Uterus (tissue), 2 donors: ENCODE results near the gene MAPK9.

Experiments used
- POLR2A ChIP-seq, 2 donors: fragments of 450-650 bp; IDR thresholded peaks; one replicate each; pipeline ENCODE4 v1.6.1; 2016; ENCODE audit warnings: antibody characterized with exemption in 2 of 2, mild to moderate bottlenecking in 1 of 2, moderate library complexity in 1 of 2
- TF ChIP-seq, protein P1 (sequence below), 4 experiments: fragments of 200-600 bp in 2 of 4; fragments of 450-650 bp in 2 of 4; sonication (generic) in 2 of 4; IDR thresholded peaks; one replicate each; pipeline ENCODE4 v1.5.1; 2016 to 2019; ENCODE audit warnings: antibody characterized with exemption in 4 of 4, mild to moderate bottlenecking in 2 of 4, moderate library complexity in 1 of 4

DNA sequence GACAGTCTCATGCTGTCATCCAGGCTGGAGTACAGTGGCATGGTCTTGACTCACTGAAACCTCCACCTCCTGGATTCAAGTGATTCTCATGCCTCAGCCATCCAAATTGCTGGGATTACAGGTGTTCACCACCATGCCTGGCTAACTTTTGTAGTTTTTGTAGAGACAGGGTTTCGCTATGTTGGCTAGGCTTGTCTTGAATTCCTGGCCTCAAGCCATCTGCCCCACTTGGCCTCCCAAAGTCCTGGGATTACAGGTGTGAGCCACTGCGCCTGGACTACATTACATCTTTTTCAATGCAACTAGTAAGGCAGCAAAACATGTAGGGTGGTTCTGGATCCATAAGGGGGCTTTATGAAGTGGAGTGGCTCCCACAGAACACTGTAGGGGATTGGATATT lies 53.3 kb downstream of the MAPK9 start:
- TF ChIP-seq, protein P1, sequence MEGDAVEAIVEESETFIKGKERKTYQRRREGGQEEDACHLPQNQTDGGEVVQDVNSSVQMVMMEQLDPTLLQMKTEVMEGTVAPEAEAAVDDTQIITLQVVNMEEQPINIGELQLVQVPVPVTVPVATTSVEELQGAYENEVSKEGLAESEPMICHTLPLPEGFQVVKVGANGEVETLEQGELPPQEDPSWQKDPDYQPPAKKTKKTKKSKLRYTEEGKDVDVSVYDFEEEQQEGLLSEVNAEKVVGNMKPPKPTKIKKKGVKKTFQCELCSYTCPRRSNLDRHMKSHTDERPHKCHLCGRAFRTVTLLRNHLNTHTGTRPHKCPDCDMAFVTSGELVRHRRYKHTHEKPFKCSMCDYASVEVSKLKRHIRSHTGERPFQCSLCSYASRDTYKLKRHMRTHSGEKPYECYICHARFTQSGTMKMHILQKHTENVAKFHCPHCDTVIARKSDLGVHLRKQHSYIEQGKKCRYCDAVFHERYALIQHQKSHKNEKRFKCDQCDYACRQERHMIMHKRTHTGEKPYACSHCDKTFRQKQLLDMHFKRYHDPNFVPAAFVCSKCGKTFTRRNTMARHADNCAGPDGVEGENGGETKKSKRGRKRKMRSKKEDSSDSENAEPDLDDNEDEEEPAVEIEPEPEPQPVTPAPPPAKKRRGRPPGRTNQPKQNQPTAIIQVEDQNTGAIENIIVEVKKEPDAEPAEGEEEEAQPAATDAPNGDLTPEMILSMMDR (IDR thresholded peaks at IDR 0.05), result no peak
- no peak for TF ChIP-seq POLR2A (IDR thresholded peaks at IDR 0.05)
